ENCODE data around the gene TXNDC12. TPM values are rescaled to one million over a fixed set of nuclear protein-coding genes. Genes with fewer than 3 reads are reported as not detected.
A peak's percentile ranks its signal among the peaks of the same experiment; 100 is the strongest.
"Not testable (repeated sequence)": the region's sequence is repeated elsewhere in the genome, so short reads cannot be mapped to it uniquely, and the experiment has no call there.

Gene TXNDC12
- total and polyA plus RNA-seq, 2 donors, result 27.2 to 43.9 TPM

DNA sequence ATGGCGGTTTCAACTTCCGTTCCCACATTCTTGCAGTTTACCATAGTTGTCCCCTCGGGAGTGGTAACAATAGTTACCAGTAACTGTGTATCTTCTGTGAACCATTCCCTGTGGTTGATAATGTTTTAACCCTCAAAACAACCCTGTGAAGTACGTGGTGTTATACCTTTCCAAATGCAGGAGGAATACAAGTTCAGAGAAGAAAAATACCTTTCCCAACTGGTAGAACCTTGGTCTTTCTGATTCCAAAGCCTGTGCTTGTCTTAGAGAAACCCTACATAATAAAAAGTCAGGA, 1.9 kb upstream of the TXNDC12 start:
- H3K4me3 ChIP-seq (ENCODE audit: low read length in 2 of 2), result peak overlapping the region; percentile 68 to 73
- no peaks in the 10 kb centered on the region for H3K9me3 ChIP-seq (ENCODE audit: control insufficient read depth in 2 of 2, insufficient read depth in 1 of 2, low read length in 1 of 2)
- peak overlapping the region; percentile 93 to 96 for H3K27ac ChIP-seq (ENCODE audit: low read depth in 1 of 2, low read length in 1 of 2)
- DNase-seq (ENCODE audit: low read depth in 6 of 9, low spot score in 9 of 9), result no peak
- 0% methylated on average over 4 of the region's 4 CpGs for WGBS
- H3K4me1 ChIP-seq (ENCODE audit: control insufficient read depth in 2 of 2, insufficient read depth in 2 of 2, low read length in 2 of 2), result peaks cover 17 to 18% of the 10 kb centered on the region in 2 donors
- H3K27me3 ChIP-seq (ENCODE audit: control insufficient read depth in 2 of 2, insufficient read depth in 1 of 2, low read length in 1 of 2), result no peaks in the 10 kb centered on the region
- H3K36me3 ChIP-seq (ENCODE audit: control insufficient read depth in 2 of 2, insufficient read depth in 2 of 2, low read length in 1 of 2), result peaks cover 11 to 26% of the 10 kb centered on the region in 2 donors

- peak in 8 of 9 donors; percentile 59 to 96 (median 86) for DNase-seq (ENCODE audit: low read depth in 6 of 9, low spot score in 9 of 9)
- peaks cover 17 to 18% of the 10 kb centered on the region in 2 donors for H3K4me1 ChIP-seq (ENCODE audit: control insufficient read depth in 2 of 2, insufficient read depth in 2 of 2, low read length in 2 of 2)
Measured at GRCh38 chr1:52056163-52056936, 1.4 kb upstream of the TXNDC12 start, which contains the start of gene BTF3L4. BTF3L4 (plus strand) TSS chr1:52056295; CDS start chr1:52059848, 3,553 bp downstream.

DNA sequence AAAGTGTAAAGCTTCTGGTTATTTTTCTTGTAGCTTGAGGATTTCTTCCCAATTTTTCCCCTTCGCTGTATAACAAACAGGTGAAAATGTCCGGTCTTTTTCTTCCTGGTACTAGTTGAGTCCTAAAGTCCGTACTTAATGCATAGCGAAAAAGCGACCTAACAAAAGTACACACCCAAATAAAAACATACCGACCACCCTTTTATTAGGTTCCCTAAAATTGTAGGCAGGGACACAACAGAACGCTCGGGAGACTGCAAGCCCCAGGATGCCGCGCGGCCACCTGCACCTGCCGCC, 823 bp upstream of the TXNDC12 start:
- Histone ChIP-seq H3K27ac (ENCODE audit: low read depth in 1 of 2, low read length in 1 of 2) (peak overlapping the region; percentile 93 to 96), H3K4me1 (ENCODE audit: control insufficient read depth in 2 of 2, insufficient read depth in 2 of 2, low read length in 2 of 2) (peaks cover 17 to 18% of the 10 kb centered on the region in 2 donors), H3K27me3 (ENCODE audit: control insufficient read depth in 2 of 2, insufficient read depth in 1 of 2, low read length in 1 of 2) (no peaks in the 10 kb centered on the region), H3K36me3 (ENCODE audit: control insufficient read depth in 2 of 2, insufficient read depth in 2 of 2, low read length in 1 of 2) (peaks cover 11 to 25% of the 10 kb centered on the region in 2 donors), H3K9me3 (ENCODE audit: control insufficient read depth in 2 of 2, insufficient read depth in 1 of 2, low read length in 1 of 2) (no peaks in the 10 kb centered on the region), H3K4me3 (ENCODE audit: low read length in 2 of 2) (peak overlapping the region; percentile 68 to 73)
- peak in 2 of 9 donors; percentile 30 to 68 for DNase-seq (ENCODE audit: low read depth in 6 of 9, low spot score in 9 of 9)
- under 1% methylated on average over 12 of the region's 12 CpGs for WGBS

More at GRCh38 chr1:52056163-52056936, 1.4 kb upstream of the TXNDC12 start, which contains the start of gene BTF3L4:
- under 1% methylated on average over 54 of the region's 54 CpGs for WGBS
- H3K27me3 ChIP-seq (ENCODE audit: control insufficient read depth in 2 of 2, insufficient read depth in 1 of 2, low read length in 1 of 2), result no peaks in the 10 kb centered on the region
- no peaks in the 10 kb centered on the region for H3K9me3 ChIP-seq (ENCODE audit: control insufficient read depth in 2 of 2, insufficient read depth in 1 of 2, low read length in 1 of 2)
- peaks cover 11 to 29% of the 10 kb centered on the region in 2 donors for H3K36me3 ChIP-seq (ENCODE audit: control insufficient read depth in 2 of 2, insufficient read depth in 2 of 2, low read length in 1 of 2)
- H3K27ac ChIP-seq (ENCODE audit: low read depth in 1 of 2, low read length in 1 of 2), result peak within 1 kb of the TSS; percentile 93 to 96
- H3K4me3 ChIP-seq (ENCODE audit: low read length in 2 of 2), result peak within 1 kb of the TSS; percentile 68 to 73

DNA sequence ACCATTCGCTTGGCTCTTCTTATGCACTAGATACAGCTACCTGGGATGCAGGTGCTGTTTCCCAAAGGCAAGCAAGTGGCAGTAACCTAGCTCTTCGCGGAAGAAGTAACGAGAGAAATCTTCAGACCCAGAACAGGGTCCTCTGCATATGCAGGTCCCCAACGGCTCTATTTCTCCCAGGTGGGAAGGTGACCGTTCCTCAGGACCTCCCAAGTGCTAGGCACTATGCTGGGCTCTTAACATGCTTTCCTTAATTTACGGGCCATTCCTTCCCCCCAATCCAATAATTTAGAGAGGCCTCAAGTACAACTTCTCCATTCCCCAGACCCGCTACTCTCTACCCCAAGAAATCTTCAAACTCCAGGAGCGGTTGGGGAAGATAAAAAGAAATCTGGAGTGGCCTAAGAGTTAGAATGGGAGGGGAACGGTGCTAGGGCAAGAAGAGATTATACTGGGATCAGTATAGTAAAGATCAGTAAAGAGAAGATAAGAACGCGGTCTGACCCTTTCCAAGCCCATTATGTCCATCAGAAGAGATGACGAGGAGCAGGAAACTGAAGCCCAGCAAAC, 410 bp downstream of the TXNDC12 start:
- Histone ChIP-seq H3K27me3 (ENCODE audit: control insufficient read depth in 2 of 2, insufficient read depth in 1 of 2, low read length in 1 of 2) (no peaks in the 10 kb centered on the region), H3K9me3 (ENCODE audit: control insufficient read depth in 2 of 2, insufficient read depth in 1 of 2, low read length in 1 of 2) (no peaks in the 10 kb centered on the region), H3K27ac (ENCODE audit: low read depth in 1 of 2, low read length in 1 of 2) (peak overlapping the region; percentile 76 to 93), H3K4me1 (ENCODE audit: control insufficient read depth in 2 of 2, insufficient read depth in 2 of 2, low read length in 2 of 2) (peaks cover 17 to 18% of the 10 kb centered on the region in 2 donors), H3K36me3 (ENCODE audit: control insufficient read depth in 2 of 2, insufficient read depth in 2 of 2, low read length in 1 of 2) (peaks cover 9 to 17% of the 10 kb centered on the region in 2 donors), H3K4me3 (ENCODE audit: low read length in 2 of 2) (peak overlapping the region; percentile 68 to 73)
- WGBS, result 2% methylated on average over 13 of the region's 13 CpGs
- DNase-seq (ENCODE audit: low read depth in 6 of 9, low spot score in 9 of 9), result peak in 2 of 9 donors; percentile 4 to 28

GRCh38 chr1:52053862-52054261, 1.1 kb downstream of the TXNDC12 start:
- Histone ChIP-seq H3K4me1 (ENCODE audit: control insufficient read depth in 2 of 2, insufficient read depth in 2 of 2, low read length in 2 of 2) (peaks cover 17 to 18% of the 10 kb centered on the region in 2 donors), H3K27me3 (ENCODE audit: control insufficient read depth in 2 of 2, insufficient read depth in 1 of 2, low read length in 1 of 2) (no peaks in the 10 kb centered on the region), H3K9me3 (ENCODE audit: control insufficient read depth in 2 of 2, insufficient read depth in 1 of 2, low read length in 1 of 2) (no peaks in the 10 kb centered on the region), H3K36me3 (ENCODE audit: control insufficient read depth in 2 of 2, insufficient read depth in 2 of 2, low read length in 1 of 2) (peaks cover 11 to 15% of the 10 kb centered on the region in 2 donors), H3K4me3 (ENCODE audit: low read length in 2 of 2) (no peak overlapping the region), H3K27ac (ENCODE audit: low read depth in 1 of 2, low read length in 1 of 2) (no peak overlapping the region)
- WGBS, result 98% methylated on average over 1 of the region's 1 CpG
- DNase-seq (ENCODE audit: low read depth in 6 of 9, low spot score in 9 of 9), result no peak

GRCh38 chr1:52049337-52049736, 5.7 kb downstream of the TXNDC12 start:
- 98% methylated on average over 4 of the region's 4 CpGs for WGBS
- H3K27me3 ChIP-seq (ENCODE audit: control insufficient read depth in 2 of 2, insufficient read depth in 1 of 2, low read length in 1 of 2); DNase-seq (ENCODE audit: low read depth in 6 of 9, low spot score in 9 of 9); H3K27ac ChIP-seq (ENCODE audit: low read depth in 1 of 2, low read length in 1 of 2); H3K4me1 ChIP-seq (ENCODE audit: control insufficient read depth in 2 of 2, insufficient read depth in 2 of 2, low read length in 2 of 2); H3K9me3 ChIP-seq (ENCODE audit: control insufficient read depth in 2 of 2, insufficient read depth in 1 of 2, low read length in 1 of 2); H3K4me3 ChIP-seq (ENCODE audit: low read length in 2 of 2): not testable (repeated sequence)
- H3K36me3 ChIP-seq (ENCODE audit: control insufficient read depth in 2 of 2, insufficient read depth in 2 of 2, low read length in 1 of 2), result peaks cover 11 to 14% of the 10 kb centered on the region in 2 donors

DNA sequence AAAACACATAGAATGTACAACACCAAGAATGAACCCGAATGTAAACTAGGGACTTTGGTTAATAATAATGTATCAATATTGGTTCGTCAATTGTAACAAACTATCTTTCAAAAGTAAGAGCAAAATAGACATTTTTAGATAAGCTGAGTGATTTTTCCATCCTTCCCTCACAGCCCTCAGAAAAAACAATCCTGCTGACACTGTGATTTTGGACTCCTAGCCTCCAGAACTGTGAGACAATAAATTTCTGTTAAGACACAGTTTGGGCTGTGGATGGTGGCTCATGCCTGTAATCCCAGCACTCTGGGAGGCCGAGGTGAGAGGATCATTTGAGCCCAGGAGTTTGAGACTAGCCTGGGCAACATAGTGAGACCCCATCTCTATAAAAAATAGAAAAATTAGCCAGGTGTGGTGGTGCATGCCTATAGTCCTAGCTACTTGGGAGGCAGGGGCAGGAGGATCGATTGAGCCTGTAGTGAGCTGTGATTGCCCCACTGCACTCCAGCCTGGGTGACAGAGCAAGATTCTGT, 9.3 kb downstream of the TXNDC12 start:
- not testable (repeated sequence) for H3K27me3 ChIP-seq (ENCODE audit: control insufficient read depth in 2 of 2, insufficient read depth in 1 of 2, low read length in 1 of 2); H3K4me1 ChIP-seq (ENCODE audit: control insufficient read depth in 2 of 2, insufficient read depth in 2 of 2, low read length in 2 of 2); H3K36me3 ChIP-seq (ENCODE audit: control insufficient read depth in 2 of 2, insufficient read depth in 2 of 2, low read length in 1 of 2); DNase-seq (ENCODE audit: low read depth in 6 of 9, low spot score in 9 of 9); H3K9me3 ChIP-seq (ENCODE audit: control insufficient read depth in 2 of 2, insufficient read depth in 1 of 2, low read length in 1 of 2); H3K27ac ChIP-seq (ENCODE audit: low read depth in 1 of 2, low read length in 1 of 2); H3K4me3 ChIP-seq (ENCODE audit: low read length in 2 of 2)
- 97% methylated on average over 4 of the region's 4 CpGs for WGBS

- DNase-seq (ENCODE audit: low read depth in 6 of 9, low spot score in 9 of 9), result no peak
- no peaks in the 10 kb centered on the region for H3K9me3 ChIP-seq (ENCODE audit: control insufficient read depth in 2 of 2, insufficient read depth in 1 of 2, low read length in 1 of 2)
- H3K4me1 ChIP-seq (ENCODE audit: control insufficient read depth in 2 of 2, insufficient read depth in 2 of 2, low read length in 2 of 2), result no peaks in the 10 kb centered on the region
- H3K4me3 ChIP-seq (ENCODE audit: low read length in 2 of 2), result no peak overlapping the region
- 97% methylated on average over 2 of the region's 2 CpGs for WGBS
- H3K27ac ChIP-seq (ENCODE audit: low read depth in 1 of 2, low read length in 1 of 2), result no peak overlapping the region
- H3K27me3 ChIP-seq (ENCODE audit: control insufficient read depth in 2 of 2, insufficient read depth in 1 of 2, low read length in 1 of 2), result no peaks in the 10 kb centered on the region
- H3K36me3 ChIP-seq (ENCODE audit: control insufficient read depth in 2 of 2, insufficient read depth in 2 of 2, low read length in 1 of 2), result peaks cover 8 to 9% of the 10 kb centered on the region in 2 donors
Measured at GRCh38 chr1:52045236-52045635, 9.8 kb downstream of the TXNDC12 start.

DNA sequence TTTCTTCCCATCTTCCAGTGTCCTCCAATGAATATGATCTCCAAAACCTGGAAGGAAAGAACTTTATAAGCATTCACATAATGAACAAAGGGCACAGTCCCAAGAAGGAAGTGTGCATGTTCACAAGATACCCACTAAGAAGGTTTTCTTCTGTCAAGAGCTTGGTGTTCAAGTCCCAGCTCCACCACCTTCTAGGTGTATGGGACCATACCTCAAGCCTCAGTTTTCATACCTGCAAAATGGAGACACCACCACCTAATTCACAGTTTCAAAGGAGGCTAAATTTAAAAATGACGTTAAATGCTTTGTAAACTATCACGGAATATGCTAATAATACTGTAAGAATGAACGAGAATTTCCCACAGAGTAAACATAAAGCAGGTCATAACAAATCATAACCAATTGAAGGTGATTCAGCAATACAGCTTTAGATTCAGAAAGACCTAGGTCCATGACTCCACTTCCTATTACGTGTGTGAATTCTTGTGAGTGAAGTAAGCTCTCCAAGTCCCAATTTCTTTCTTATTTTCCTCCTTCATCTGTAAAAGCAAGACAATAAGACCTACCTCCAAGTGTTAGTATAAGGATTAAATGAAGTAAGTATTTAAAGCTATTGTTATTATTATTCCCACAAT, 13.3 kb downstream of the TXNDC12 start:
- Histone ChIP-seq H3K27ac (ENCODE audit: low read depth in 1 of 2, low read length in 1 of 2) (no peak overlapping the region), H3K9me3 (ENCODE audit: control insufficient read depth in 2 of 2, insufficient read depth in 1 of 2, low read length in 1 of 2) (no peaks in the 10 kb centered on the region), H3K27me3 (ENCODE audit: control insufficient read depth in 2 of 2, insufficient read depth in 1 of 2, low read length in 1 of 2) (no peaks in the 10 kb centered on the region), H3K4me3 (ENCODE audit: low read length in 2 of 2) (no peak overlapping the region), H3K36me3 (ENCODE audit: control insufficient read depth in 2 of 2, insufficient read depth in 2 of 2, low read length in 1 of 2) (peaks cover 22 to 23% of the 10 kb centered on the region in 2 donors), H3K4me1 (ENCODE audit: control insufficient read depth in 2 of 2, insufficient read depth in 2 of 2, low read length in 2 of 2) (no peaks in the 10 kb centered on the region)
- WGBS, result 97% methylated on average over 4 of the region's 4 CpGs
- DNase-seq (ENCODE audit: low read depth in 6 of 9, low spot score in 9 of 9), result no peak
